Esophagus (tissue), 2 donors: Measurements from ENCODE around the gene KAT2B. TPM values are rescaled to one million over a fixed set of nuclear protein-coding genes. Genes with fewer than 3 reads are reported as not detected.

ENCODE experiments used
- H3K27ac ChIP-seq, 2 donors: one replicate each; pipeline ENCODE4 v1.5.1; 2013; ENCODE audit warnings: low read depth in 2 of 2, mild to moderate bottlenecking in 2 of 2, inconsistent platforms in 1 of 2, low read length in 1 of 2, moderate library complexity in 1 of 2
- H3K27me3 ChIP-seq, 2 donors: one replicate each; pipeline ENCODE4 v1.6.1; 2013; ENCODE audit warnings: low read length in 2 of 2, control low read depth in 1 of 2, mild to moderate bottlenecking in 1 of 2; ENCODE audit not compliant: insufficient read depth in 2 of 2, control insufficient read depth in 1 of 2
- H3K36me3 ChIP-seq, 2 donors: one replicate each; pipeline ENCODE4 v1.6.1; 2013; ENCODE audit warnings: low read length in 1 of 2; ENCODE audit not compliant: control insufficient read depth in 2 of 2, insufficient read depth in 2 of 2
- H3K4me1 ChIP-seq, 2 donors: one replicate each; pipeline ENCODE4 v1.6.1; 2013; ENCODE audit warnings: low read length in 1 of 2; ENCODE audit not compliant: control insufficient read depth in 2 of 2, insufficient read depth in 2 of 2
- H3K4me3 ChIP-seq, 2 donors: one replicate each; pipeline ENCODE4 v1.5.1; 2013; ENCODE audit warnings: low read length in 2 of 2, mild to moderate bottlenecking in 2 of 2, low read depth in 1 of 2, moderate library complexity in 1 of 2
- H3K9me3 ChIP-seq, 2 donors: one replicate each; pipeline ENCODE4 v1.6.1; 2013; ENCODE audit warnings: mild to moderate bottlenecking in 2 of 2, low read depth in 1 of 2, low read length in 1 of 2, moderate library complexity in 1 of 2; ENCODE audit not compliant: control insufficient read depth in 2 of 2, insufficient read depth in 1 of 2
- polyA plus RNA-seq, 2 donors: library from polyadenylated mRNA; stranded (reverse); fragments of 200-250 nt; gene quantifications; one replicate each; pipeline ENCODE4 v1.2.3, GENCODE V29; 2013
- donor health status: healthy with polysubstance abuse.
- donor health status: Bipolar disorder and iron deficiency.

KAT2B gene
- polyA plus RNA-seq, 2 donors: 11.9 to 20.1 TPM

- H3K27ac ChIP-seq: no peak overlapping the region
- H3K4me1 ChIP-seq: no peaks in the 10 kb centered on the region
- H3K27me3 ChIP-seq: no peaks in the 10 kb centered on the region
- H3K9me3 ChIP-seq: no peaks in the 10 kb centered on the region
- H3K4me3 ChIP-seq: no peak overlapping the region
- H3K36me3 ChIP-seq: no peaks in the 10 kb centered on the region
Measured at GRCh38 chr3:20201143-20201542, 160.9 kb downstream of the KAT2B start.

Other genes starting within 250 kb of the KAT2B start
- gene EFHB, start 106.2 kb upstream of the KAT2B start, polyA plus RNA-seq: 1 to 10 TPM in 1 of 2 donors, under 1 TPM in 1; 0.11 to 1.7 TPM
- 10 to 100 TPM; 34.4 to 66.6 TPM for gene RAB5A, start 93.3 kb upstream of the KAT2B start, polyA plus RNA-seq
- not detected for gene PP2D1, start 28.2 kb upstream of the KAT2B start, polyA plus RNA-seq
- 1 to 10 TPM; 1.8 to 1.9 TPM for gene SGO1, start 145.8 kb downstream of the KAT2B start, polyA plus RNA-seq